Left ventricle myocardium inferior (tissue), 1 donor: ENCODE measurements around the gene RCE1. TPM values are rescaled to one million over a fixed set of nuclear protein-coding genes. Genes with fewer than 3 reads are reported as not detected.

Experiments
- DNase-seq: peaks from one replicate; pipeline ENCODE4 v3.0.0-alpha.2; 2020
- H3K27ac ChIP-seq: fragments of 200-600 bp; replicated peaks from 2 replicates; pipeline ENCODE4 v1.8.0; 2021
- H3K27me3 ChIP-seq: fragments of 200-600 bp; 2 replicates; pipeline ENCODE4 v1.8.0; 2021; ENCODE audit warnings: low read depth
- H3K36me3 ChIP-seq: fragments of 200-600 bp; 2 replicates; pipeline ENCODE4 v1.8.0; 2021
- H3K4me1 ChIP-seq: fragments of 200-600 bp; 2 replicates; pipeline ENCODE4 v1.8.0; 2021
- H3K4me3 ChIP-seq: fragments of 200-600 bp; 2 replicates; pipeline ENCODE4 v1.8.0; 2021; ENCODE audit warnings: mild to moderate bottlenecking, moderate library complexity
- H3K9me3 ChIP-seq: fragments of 200-600 bp; replicated peaks from 2 replicates; pipeline ENCODE4 v1.8.0; 2021
- CTCF ChIP-seq: fragments of 200-600 bp; IDR thresholded peaks from 2 replicates; pipeline ENCODE4 v1.8.0; 2021; ENCODE audit warnings: antibody characterized with exemption, mild to moderate bottlenecking, borderline replicate concordance
- intact Hi-C: fragments of 100-400 bp; cut with micrococcal nuclease; formaldehyde crosslinking; loops from one replicate; pipeline ENCODE4 v1.11.0; 2022
- total RNA-seq: library from RNA; stranded (reverse); fragmentation: NEBNext Ultra II Directional; extraction: Animal tissue kit (Norgen Biotek cat#: 25700); gene quantifications from one replicate; pipeline ENCODE4 v1.2.1, GENCODE V29; 2021
- donor health status: DM: no; HTN: yes; CAD: no; lungs with severe emphysema.

Gene RCE1
- total RNA-seq, 1 donor from 2014 or later = 5.1 TPM

- H3K36me3 ChIP-seq = no peaks in the 10 kb centered on the region
- no peak overlapping the region for H3K27ac ChIP-seq
- H3K27me3 ChIP-seq = no peaks in the 10 kb centered on the region
- no peaks in the 10 kb centered on the region for H3K9me3 ChIP-seq
- TF ChIP-seq CTCF = no peak
- H3K4me1 ChIP-seq = peaks cover 24% of the 10 kb centered on the region
- DNase-seq = no peak
- intact Hi-C loops = no loop called here
- H3K4me3 ChIP-seq = no peak overlapping the region
Measured at GRCh38 chr11:66884443-66884842, 41.2 kb downstream of the RCE1 start.

- no peak for DNase-seq
- Histone ChIP-seq H3K27me3 (no peaks in the 10 kb centered on the region), H3K4me3 (no peak overlapping the region), H3K36me3 (no peaks in the 10 kb centered on the region), H3K9me3 (no peaks in the 10 kb centered on the region), H3K4me1 (peaks cover 20% of the 10 kb centered on the region), H3K27ac (no peak overlapping the region)
- no peak for TF ChIP-seq CTCF
- intact Hi-C loops = no loop called here
Measured at GRCh38 chr11:66885469-66885868, 42.2 kb downstream of the RCE1 start.

- Histone ChIP-seq H3K4me3 (no peak overlapping the region), H3K27me3 (no peaks in the 10 kb centered on the region), H3K4me1 (peaks cover 17% of the 10 kb centered on the region), H3K27ac (no peak overlapping the region), H3K36me3 (no peaks in the 10 kb centered on the region), H3K9me3 (no peaks in the 10 kb centered on the region)
- intact Hi-C loops = no loop called here
- no peak for DNase-seq
- TF ChIP-seq CTCF = no peak
Measured at GRCh38 chr11:66885950-66886440, 42.8 kb downstream of the RCE1 start.

- Histone ChIP-seq H3K27me3 (no peaks in the 10 kb centered on the region), H3K36me3 (no peaks in the 10 kb centered on the region), H3K9me3 (no peaks in the 10 kb centered on the region), H3K27ac (peak overlapping the region; percentile 48), H3K4me1 (peaks cover 17% of the 10 kb centered on the region), H3K4me3 (no peak overlapping the region)
- TF ChIP-seq CTCF = no peak
- DNase-seq = peak; percentile 54
- intact Hi-C loops = no loop called here
Measured at GRCh38 chr11:66886671-66887221, 43.5 kb downstream of the RCE1 start.

- Histone ChIP-seq H3K27ac (peak overlapping the region; percentile 48), H3K4me1 (peaks cover 22% of the 10 kb centered on the region), H3K36me3 (no peaks in the 10 kb centered on the region), H3K27me3 (no peaks in the 10 kb centered on the region), H3K4me3 (no peak overlapping the region), H3K9me3 (no peaks in the 10 kb centered on the region)
- intact Hi-C loops = no loop called here
- TF ChIP-seq CTCF = no peak
- no peak for DNase-seq
Measured at GRCh38 chr11:66887526-66887925, 44.3 kb downstream of the RCE1 start.
